Measurements from ENCODE around the gene TSPAN16. TPM values are rescaled to one million over a fixed set of nuclear protein-coding genes. Genes with fewer than 3 reads are reported as not detected.

Gene TSPAN16
- total RNA-seq, 1 experiment from 2014 or later, result not detected

GRCh38 chr19:11293433-11294389 lies 2.2 kb upstream of the TSPAN16 start:
- no peaks in the 10 kb centered on the region for H3K79me1 ChIP-seq (ENCODE audit: insufficient read depth, low read depth, low read length, poor library complexity, severe bottlenecking)
- H3K27me3 ChIP-seq (ENCODE audit: insufficient read depth, low read length), result no peaks in the 10 kb centered on the region
- no peak overlapping the region for H2BK5ac ChIP-seq (ENCODE audit: insufficient read length, low read length)
- H2AK5ac ChIP-seq (ENCODE audit: insufficient read length, low read length), result no peak overlapping the region
- no peaks in the 10 kb centered on the region for H3K9me3 Mint-ChIP-seq
- no peaks in the 10 kb centered on the region for H3K23me2 ChIP-seq (ENCODE audit: insufficient read length, low read depth, low read length, poor library complexity, severe bottlenecking)
- H3K4me2 ChIP-seq (ENCODE audit: insufficient read depth, insufficient read length, low read length), result peak overlapping the region; percentile 44
- no peak overlapping the region for H3K23ac ChIP-seq (ENCODE audit: insufficient read length, low read depth, low read length)
- peaks cover 6 to 16% of the 10 kb centered on the region in 2 experiments for H3K4me1 Mint-ChIP-seq
- no peak overlapping the region for H2BK15ac ChIP-seq (ENCODE audit: low read depth, low read length)
- no peaks in the 10 kb centered on the region; a peak in 2 of 7 replicates for H3K36me3 Mint-ChIP-seq (ENCODE audit: insufficient read depth in 1 of 3, low read depth in 3 of 3)
- H3K9me3 ChIP-seq (ENCODE audit: control insufficient read depth, low read depth, low read length), result no peaks in the 10 kb centered on the region
- H3K27ac Mint-ChIP-seq, result peak overlapping the region; percentile 77 to 90 (median 81); a peak in 3 of 7 replicates
- H3K56ac ChIP-seq (ENCODE audit: insufficient read length, low read depth, low read length), result no peak overlapping the region
- H3K18ac ChIP-seq (ENCODE audit: insufficient read length, low read depth, low read length), result no peak overlapping the region
- H3K27ac ChIP-seq (ENCODE audit: insufficient read length, low read depth, low read length), result no peak overlapping the region
- peak overlapping the region; percentile 15 for H3K9ac ChIP-seq (ENCODE audit: extremely low read depth, insufficient read length, low read length)
- no peak overlapping the region for H2BK120ac ChIP-seq (ENCODE audit: low read depth, low read length, poor library complexity, severe bottlenecking)
- H3T11ph ChIP-seq (ENCODE audit: low read length), result no peak overlapping the region
- no CpG with 5 or more reads among the region's 41 CpGs for WGBS (ENCODE audit: extremely low coverage, insufficient read length, low lambda C conversion rate)
- no peaks in the 10 kb centered on the region; the same call in 1 of the 2 replicates for H3K27me3 Mint-ChIP-seq (ENCODE audit: low read depth)
- no peaks in the 10 kb centered on the region for H3K79me2 ChIP-seq (ENCODE audit: insufficient read depth, low read length)
- H4K5ac ChIP-seq (ENCODE audit: insufficient read length, low read depth, low read length), result no peak overlapping the region
- H2AFZ ChIP-seq (ENCODE audit: low read length), result no peak overlapping the region
- TF ChIP-seq, protein P1, sequence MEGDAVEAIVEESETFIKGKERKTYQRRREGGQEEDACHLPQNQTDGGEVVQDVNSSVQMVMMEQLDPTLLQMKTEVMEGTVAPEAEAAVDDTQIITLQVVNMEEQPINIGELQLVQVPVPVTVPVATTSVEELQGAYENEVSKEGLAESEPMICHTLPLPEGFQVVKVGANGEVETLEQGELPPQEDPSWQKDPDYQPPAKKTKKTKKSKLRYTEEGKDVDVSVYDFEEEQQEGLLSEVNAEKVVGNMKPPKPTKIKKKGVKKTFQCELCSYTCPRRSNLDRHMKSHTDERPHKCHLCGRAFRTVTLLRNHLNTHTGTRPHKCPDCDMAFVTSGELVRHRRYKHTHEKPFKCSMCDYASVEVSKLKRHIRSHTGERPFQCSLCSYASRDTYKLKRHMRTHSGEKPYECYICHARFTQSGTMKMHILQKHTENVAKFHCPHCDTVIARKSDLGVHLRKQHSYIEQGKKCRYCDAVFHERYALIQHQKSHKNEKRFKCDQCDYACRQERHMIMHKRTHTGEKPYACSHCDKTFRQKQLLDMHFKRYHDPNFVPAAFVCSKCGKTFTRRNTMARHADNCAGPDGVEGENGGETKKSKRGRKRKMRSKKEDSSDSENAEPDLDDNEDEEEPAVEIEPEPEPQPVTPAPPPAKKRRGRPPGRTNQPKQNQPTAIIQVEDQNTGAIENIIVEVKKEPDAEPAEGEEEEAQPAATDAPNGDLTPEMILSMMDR (conservative IDR thresholded peaks at IDR 0.05), result peak; percentile 97
- H3K4me3 Mint-ChIP-seq, result peak overlapping the region; percentile 48 to 66
- H2BK12ac ChIP-seq (ENCODE audit: insufficient read length, low read depth, low read length), result no peak overlapping the region
- no peak overlapping the region for H3K4ac ChIP-seq (ENCODE audit: low read depth, low read length)
- H4K20me1 ChIP-seq (ENCODE audit: control insufficient read depth, insufficient read depth, insufficient read length), result peaks cover 4% of the 10 kb centered on the region
- no peak overlapping the region for H4K91ac ChIP-seq (ENCODE audit: insufficient read length, low read depth, low read length)
- H3K14ac ChIP-seq (ENCODE audit: insufficient read depth, low read length), result no peak overlapping the region
- H2BK20ac ChIP-seq (ENCODE audit: low read depth, low read length, poor library complexity, severe bottlenecking), result no peak overlapping the region
- no peaks in the 10 kb centered on the region for H3K4me1 ChIP-seq (ENCODE audit: insufficient read depth, low read length)
- peak; percentile 98 for DNase-seq
- no peak overlapping the region for H4K8ac ChIP-seq (replicated peaks; ENCODE audit: insufficient read length, low read depth, low read length)

All from H9 (cell line).